Body of pancreas (tissue), 4 donors: Measurements from ENCODE around the gene ARVCF. TPM values are rescaled to one million over a fixed set of nuclear protein-coding genes. Genes with fewer than 3 reads are reported as not detected.
A peak's percentile ranks its signal among the peaks of the same experiment; 100 is the strongest.

Experiments used
- ATAC-seq: fragments of 150-250 bp; one replicate; pipeline ENCODE4 v1.9.1; 2016
- DNase-seq, 4 donors: peaks; one replicate each; pipeline ENCODE4 v3.0.0-alpha.2; 2019
- H3K27ac ChIP-seq, 4 donors: fragments of 200-600 bp; sonication (generic); 1 replicate in 3 of 4; 2 replicates in 1 of 4; pipeline versions ENCODE4 v1.5.1 to v1.6.1; 2016 to 2019; ENCODE audit warnings: mild to moderate bottlenecking in 1 of 4, mixed read lengths in 1 of 4, moderate library complexity in 1 of 4
- H3K27me3 ChIP-seq, 2 donors: fragments of 200-600 bp; sonication (generic); one replicate each; pipeline ENCODE4 v1.6.0; 2016; ENCODE audit warnings: mild to moderate bottlenecking in 1 of 2
- H3K36me3 ChIP-seq, 2 donors: fragments of 200-600 bp; sonication (generic); replicated peaks in 1 of 2; 2 replicates each; pipeline ENCODE4 v1.5.1; 2016; ENCODE audit warnings: low read depth in 2 of 2; ENCODE audit not compliant: insufficient read depth in 1 of 2
- H3K4me1 ChIP-seq: fragments of 200-600 bp; sonication (generic); one replicate; pipeline ENCODE4 v1.6.0; 2016
- H3K4me3 ChIP-seq, 2 donors: fragments of 200-600 bp; sonication (generic); 1 replicate in 1 of 2; 2 replicates in 1 of 2; pipeline ENCODE4 v1.5.1; 2016 to 2019
- H3K9me3 ChIP-seq, 3 donors: fragments of 200-600 bp; sonication (generic); 1 replicate in 2 of 3; 2 replicates in 1 of 3; pipeline ENCODE4 v1.5.1; 2016
- POLR2A ChIP-seq, 3 donors: fragments of 450-650 bp; IDR thresholded peaks; one replicate each; pipeline ENCODE4 v1.6.1; 2016; ENCODE audit warnings: antibody characterized with exemption in 3 of 3, mild to moderate bottlenecking in 2 of 3
- WGBS, 2 donors: methylation state at CpG; one replicate each; pipeline ENCODE4 v1.1.5; 2017; 5-methylcytosine and 5-hydroxymethylcytosine counted together
- intact Hi-C: fragments of 100-400 bp; cut with DNase I; formaldehyde crosslinking; loops from one replicate; pipeline ENCODE4 v1.15.1; 2023
- total RNA-seq, 2 donors: library from RNA; depleted of rRNA; stranded (reverse); fragments of >200 nt; gene quantifications; one replicate each; pipeline ENCODE4 v1.1.0, GENCODE V29; 2016
- TF ChIP-seq, protein P1 (sequence below), 7 experiments: fragments of 450-650 bp in 4 of 7; fragments of 200-600 bp in 3 of 7; sonication (generic) in 3 of 7; IDR thresholded peaks; one replicate each; pipeline ENCODE4 v1.5.1; 2016 to 2019; ENCODE audit warnings: antibody characterized with exemption in 7 of 7

Gene ARVCF
- total RNA-seq, 2 donors from 2014 or later, result 36.6 to 150 TPM

DNA sequence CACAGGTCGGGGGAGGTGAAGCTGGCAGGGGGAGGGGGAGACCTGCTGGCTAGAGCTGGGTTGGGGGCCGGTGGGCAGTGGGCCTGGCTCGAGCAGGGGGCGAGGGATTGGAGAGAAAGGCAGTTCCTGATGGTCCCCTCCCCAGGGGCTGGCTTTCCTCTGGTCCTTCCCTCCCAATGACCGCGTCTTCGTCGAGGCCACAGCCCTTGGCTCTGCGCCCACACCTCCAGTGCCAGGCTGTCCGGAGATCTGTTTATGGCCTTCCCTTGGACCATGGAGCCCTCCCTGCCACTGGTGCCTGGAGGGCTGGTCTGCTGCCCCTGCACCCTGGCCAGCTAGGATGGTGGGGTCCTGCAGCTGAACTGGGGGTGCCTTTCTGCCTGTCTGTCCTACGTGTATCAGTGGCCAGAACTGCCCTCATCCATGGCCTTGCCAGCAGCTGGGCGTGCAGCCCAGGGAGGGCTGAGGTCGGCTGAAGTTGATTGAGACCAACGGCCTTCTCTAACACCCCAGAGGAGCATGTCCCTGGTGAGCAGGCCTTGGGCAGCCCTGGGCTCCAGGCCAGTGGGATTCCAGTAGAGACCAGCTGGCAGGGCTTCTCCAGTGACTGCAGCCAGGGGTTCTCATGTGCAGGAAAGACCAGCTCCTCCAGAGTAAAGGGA lies 16.6 kb upstream of the ARVCF start:
- ATAC-seq, result peak; percentile 70
- no peaks in the 10 kb centered on the region for H3K36me3 ChIP-seq
- no peaks in the 10 kb centered on the region for H3K9me3 ChIP-seq
- DNase-seq, result peak; percentile 55 to 75 (median 67)
- H3K27ac ChIP-seq, result peak overlapping the region in 3 of 4 donors; percentile 25 to 65 (median 34)
- WGBS, 2 donors, result 38 to 76% methylated on average over 5 to 14 of the region's 14 CpGs
- peaks cover 24% of the 10 kb centered on the region for H3K4me1 ChIP-seq
- intact Hi-C loops, result no loop called here
- TF ChIP-seq, protein P1, sequence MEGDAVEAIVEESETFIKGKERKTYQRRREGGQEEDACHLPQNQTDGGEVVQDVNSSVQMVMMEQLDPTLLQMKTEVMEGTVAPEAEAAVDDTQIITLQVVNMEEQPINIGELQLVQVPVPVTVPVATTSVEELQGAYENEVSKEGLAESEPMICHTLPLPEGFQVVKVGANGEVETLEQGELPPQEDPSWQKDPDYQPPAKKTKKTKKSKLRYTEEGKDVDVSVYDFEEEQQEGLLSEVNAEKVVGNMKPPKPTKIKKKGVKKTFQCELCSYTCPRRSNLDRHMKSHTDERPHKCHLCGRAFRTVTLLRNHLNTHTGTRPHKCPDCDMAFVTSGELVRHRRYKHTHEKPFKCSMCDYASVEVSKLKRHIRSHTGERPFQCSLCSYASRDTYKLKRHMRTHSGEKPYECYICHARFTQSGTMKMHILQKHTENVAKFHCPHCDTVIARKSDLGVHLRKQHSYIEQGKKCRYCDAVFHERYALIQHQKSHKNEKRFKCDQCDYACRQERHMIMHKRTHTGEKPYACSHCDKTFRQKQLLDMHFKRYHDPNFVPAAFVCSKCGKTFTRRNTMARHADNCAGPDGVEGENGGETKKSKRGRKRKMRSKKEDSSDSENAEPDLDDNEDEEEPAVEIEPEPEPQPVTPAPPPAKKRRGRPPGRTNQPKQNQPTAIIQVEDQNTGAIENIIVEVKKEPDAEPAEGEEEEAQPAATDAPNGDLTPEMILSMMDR (IDR thresholded peaks at IDR 0.05), result no peak
- TF ChIP-seq POLR2A (IDR thresholded peaks at IDR 0.05), result no peak
- no peaks in the 10 kb centered on the region for H3K27me3 ChIP-seq
- no peak overlapping the region for H3K4me3 ChIP-seq

DNA sequence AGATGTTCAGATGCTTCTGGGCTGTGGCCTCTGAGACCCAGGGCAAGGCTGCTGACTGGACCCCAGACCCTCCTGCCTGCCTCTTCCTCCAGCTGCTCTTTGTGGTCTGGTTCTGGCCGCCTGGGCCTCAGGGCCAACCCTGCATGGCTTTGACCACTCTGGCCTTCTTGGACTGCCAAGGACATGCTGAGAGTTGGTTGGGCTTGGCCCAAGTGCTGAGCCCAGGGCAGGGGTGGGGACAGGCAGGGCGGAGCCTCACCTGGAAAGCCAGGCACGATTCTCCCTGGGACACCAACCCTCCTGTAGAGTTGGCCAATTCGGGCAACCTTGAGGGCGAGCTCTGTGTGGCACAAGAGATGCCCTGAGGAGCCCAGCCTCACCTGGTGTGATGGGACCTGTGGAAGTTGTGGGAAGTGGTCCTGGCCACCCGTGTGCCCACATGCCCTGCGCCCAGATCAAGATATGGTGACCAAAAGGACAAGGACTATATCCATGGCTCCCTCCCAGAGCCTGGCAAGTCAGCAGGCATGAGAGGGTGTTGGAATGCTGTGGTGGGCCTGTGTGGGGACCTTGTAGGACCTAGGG lies 15.9 kb upstream of the ARVCF start:
- Histone ChIP-seq H3K4me3 (no peak overlapping the region), H3K27ac (peak overlapping the region in 3 of 4 donors; percentile 25 to 65 (median 34)), H3K27me3 (no peaks in the 10 kb centered on the region), H3K4me1 (peaks cover 24% of the 10 kb centered on the region), H3K36me3 (no peaks in the 10 kb centered on the region), H3K9me3 (no peaks in the 10 kb centered on the region)
- TF ChIP-seq, protein P1 (IDR thresholded peaks at IDR 0.05), result no peak
- TF ChIP-seq POLR2A (IDR thresholded peaks at IDR 0.05), result no peak
- peak; percentile 36 to 69 (median 50) for DNase-seq
- 70 to 85% methylated on average over 4 to 7 of the region's 7 CpGs for WGBS, 2 donors
- peak; percentile 57 for ATAC-seq
- intact Hi-C loops, result no loop called here

DNA sequence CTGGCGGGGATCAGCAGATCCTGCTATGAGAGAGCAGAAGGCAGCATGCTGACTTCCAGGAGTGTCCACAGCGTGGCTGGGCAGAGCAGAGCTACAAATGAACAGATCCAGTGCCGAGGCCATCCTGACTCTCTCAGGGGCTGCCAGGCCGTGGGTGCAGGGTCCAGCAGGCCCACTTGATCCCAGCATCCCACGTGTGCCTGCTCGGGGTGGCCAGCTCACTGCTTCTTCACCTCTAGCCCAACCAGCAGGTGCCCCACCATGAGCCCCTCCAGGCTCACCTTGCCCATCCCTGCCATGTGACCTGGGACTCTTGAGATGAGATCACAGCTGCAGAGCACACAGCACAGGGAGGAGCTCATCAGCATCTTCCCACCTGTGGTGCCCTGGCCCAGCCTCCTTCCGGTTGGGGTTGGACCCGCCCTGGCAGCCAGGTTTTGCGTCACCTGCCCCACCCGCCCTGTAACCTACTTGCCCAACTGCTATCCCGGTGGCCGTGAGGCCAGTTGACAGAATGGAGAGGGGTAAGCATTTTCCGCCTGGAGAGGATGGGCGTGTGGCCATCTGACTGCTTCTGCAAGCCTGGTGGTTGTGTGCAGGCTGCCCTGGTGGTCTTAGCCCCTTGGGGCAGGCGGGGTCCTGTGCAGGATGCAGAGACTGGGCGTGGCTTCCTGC lies 15.2 kb upstream of the ARVCF start:
- Histone ChIP-seq H3K27ac (peak overlapping the region in 2 of 4 donors; percentile 25 to 65), H3K36me3 (no peaks in the 10 kb centered on the region), H3K4me1 (peaks cover 24% of the 10 kb centered on the region), H3K9me3 (no peaks in the 10 kb centered on the region), H3K27me3 (no peaks in the 10 kb centered on the region), H3K4me3 (no peak overlapping the region)
- WGBS, 2 donors, result 88% methylated on average over 13 of the region's 16 CpGs; no CpG with 5 or more reads in 1 of the 2 donors
- ATAC-seq (no peak), DNase-seq (no peak)
- no peak for TF ChIP-seq POLR2A (IDR thresholded peaks at IDR 0.05)
- TF ChIP-seq, protein P1 (IDR thresholded peaks at IDR 0.05), result no peak
- intact Hi-C loops, result no loop called here

DNA sequence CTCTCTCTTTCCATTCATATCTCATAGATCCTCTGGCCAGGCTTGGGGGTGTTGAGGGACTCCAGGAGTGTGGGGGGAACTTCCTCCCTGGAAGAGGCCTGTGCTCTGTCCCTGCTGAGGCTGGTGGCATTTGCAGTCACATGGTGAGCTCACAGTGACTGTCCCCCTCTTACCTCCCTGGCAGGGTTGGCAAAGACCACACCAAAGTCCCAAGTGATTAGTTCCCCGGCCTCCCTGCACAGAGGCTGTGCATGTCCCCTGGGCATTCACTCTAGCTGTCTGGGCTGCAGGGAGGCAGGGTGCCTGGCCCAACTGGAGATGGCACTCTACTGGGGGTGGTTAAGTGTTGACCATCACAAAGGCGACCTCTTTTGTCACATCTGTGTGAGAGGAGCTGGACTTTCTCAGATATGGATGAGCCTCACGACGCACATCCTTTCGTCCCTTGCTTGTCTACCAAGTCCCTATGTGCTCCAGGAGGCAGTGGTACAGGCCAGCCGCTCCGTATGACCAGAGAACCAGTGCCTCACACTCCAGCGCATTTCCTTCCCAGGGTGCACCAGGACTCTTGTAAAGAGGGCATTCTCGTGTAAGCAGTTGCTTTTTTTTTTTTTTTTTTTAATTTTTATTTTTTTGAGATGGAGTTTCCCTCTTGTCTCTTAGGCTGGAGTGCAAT lies 13.1 kb upstream of the ARVCF start:
- no peak for DNase-seq
- Histone ChIP-seq H3K27ac (no peak overlapping the region), H3K27me3 (no peaks in the 10 kb centered on the region), H3K36me3 (no peaks in the 10 kb centered on the region), H3K4me3 (no peak overlapping the region), H3K4me1 (peaks cover 24% of the 10 kb centered on the region), H3K9me3 (no peaks in the 10 kb centered on the region)
- intact Hi-C loops, result no loop called here
- no peak for ATAC-seq
- WGBS, 2 donors, result 87 to 95% methylated on average over 7 to 9 of the region's 9 CpGs
- TF ChIP-seq POLR2A (IDR thresholded peaks at IDR 0.05), result no peak
- TF ChIP-seq, protein P1 (IDR thresholded peaks at IDR 0.05), result no peak
